ENCODE results near the gene TSPY10.
"Not testable (repeated sequence)": the region's sequence is repeated elsewhere in the genome, so short reads cannot be mapped to it uniquely, and the experiment has no call there.

TSPY10 gene

DNA sequence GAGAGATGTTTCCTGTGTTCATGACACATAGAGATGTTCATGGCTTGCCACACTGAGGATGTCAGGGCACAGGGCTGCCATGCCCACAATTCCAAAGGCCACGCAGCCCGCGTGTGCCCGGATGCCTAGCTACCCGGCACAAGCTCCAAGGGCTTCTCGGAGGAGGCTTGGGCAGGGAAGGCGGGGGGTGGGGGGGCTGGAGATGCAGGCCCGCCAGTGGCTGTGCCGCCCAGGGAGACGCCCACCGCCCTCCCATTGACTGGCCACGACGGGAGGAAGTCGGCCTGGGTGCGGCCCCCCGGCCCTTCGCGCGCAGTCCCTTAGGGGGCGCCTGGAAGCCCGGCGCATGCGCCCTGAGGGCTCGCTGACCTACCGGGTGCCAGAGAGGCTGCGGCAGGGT is at the start of gene TSPY10:
Gene TSPY10, plus strand, starts transcription at position 301 of the 400 bp plus-strand sequence. Its CDS starts 46 bp downstream, at position 347.
- DNase-seq, result not testable (repeated sequence)

DNA sequence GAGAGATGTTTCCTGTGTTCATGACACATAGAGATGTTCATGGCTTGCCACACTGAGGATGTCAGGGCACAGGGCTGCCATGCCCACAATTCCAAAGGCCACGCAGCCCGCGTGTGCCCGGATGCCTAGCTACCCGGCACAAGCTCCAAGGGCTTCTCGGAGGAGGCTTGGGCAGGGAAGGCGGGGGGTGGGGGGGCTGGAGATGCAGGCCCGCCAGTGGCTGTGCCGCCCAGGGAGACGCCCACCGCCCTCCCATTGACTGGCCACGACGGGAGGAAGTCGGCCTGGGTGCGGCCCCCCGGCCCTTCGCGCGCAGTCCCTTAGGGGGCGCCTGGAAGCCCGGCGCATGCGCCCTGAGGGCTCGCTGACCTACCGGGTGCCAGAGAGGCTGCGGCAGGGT is 40.7 kb upstream of the TSPY10 start, which contains the start of gene TSPY9:
Gene TSPY9, plus strand, starts transcription at position 301 of the 400 bp plus-strand sequence. Its CDS starts 46 bp downstream, at position 347.
- DNase-seq, result not testable (repeated sequence)

DNA sequence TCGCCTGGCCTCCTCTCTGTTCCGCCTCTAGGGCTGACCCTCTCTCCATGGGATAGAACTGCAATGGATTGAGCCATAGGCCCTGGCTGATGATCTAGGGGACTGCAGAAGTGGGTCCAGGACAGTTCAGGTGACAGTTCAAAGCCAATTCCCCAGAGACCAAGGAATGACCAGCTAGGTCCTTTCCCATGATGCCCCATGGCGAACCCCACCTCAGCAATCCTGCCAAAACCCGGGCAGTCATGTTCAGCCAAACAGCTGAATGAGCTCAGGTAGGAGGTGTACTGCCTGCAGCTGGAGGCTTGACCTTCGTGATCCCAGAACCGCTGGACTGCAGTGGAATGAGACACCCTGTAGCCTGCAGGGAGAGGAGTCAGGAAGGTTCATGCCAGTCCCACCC is 23.3 kb upstream of the TSPY10 start:
- DNase-seq, result not testable (repeated sequence)

GRCh38 chrY:9516287-9516686 is 11.4 kb upstream of the TSPY10 start:
- DNase-seq, result not testable (repeated sequence)

Data from HCEC 1CT (cell line).